Measurements from ENCODE around the gene SUSD6.
"Not testable (repeated sequence)": the region's sequence is repeated elsewhere in the genome, so short reads cannot be mapped to it uniquely, and the experiment has no call there.

The SUSD6 gene

DNA sequence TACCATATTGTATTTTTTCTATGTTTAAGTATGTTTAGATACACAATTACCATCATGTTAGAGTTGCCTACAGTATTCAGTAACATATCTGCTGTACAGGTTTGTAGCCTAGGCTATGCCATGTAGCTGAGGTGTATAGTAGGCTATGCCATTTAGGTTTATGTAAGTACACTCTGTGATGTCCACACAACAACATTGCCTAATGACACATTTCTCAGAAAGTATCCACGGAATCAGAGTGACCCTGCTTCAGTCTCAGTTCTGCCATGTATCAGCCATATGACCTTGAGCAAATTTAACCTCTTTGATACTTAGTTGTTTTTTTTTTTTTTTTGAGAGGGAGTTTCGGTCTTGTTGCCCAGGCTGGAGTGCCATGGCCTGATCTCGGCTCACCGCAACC, 12.7 kb downstream of the SUSD6 start:
- DNase-seq: peak; percentile 61 to 76

DNA sequence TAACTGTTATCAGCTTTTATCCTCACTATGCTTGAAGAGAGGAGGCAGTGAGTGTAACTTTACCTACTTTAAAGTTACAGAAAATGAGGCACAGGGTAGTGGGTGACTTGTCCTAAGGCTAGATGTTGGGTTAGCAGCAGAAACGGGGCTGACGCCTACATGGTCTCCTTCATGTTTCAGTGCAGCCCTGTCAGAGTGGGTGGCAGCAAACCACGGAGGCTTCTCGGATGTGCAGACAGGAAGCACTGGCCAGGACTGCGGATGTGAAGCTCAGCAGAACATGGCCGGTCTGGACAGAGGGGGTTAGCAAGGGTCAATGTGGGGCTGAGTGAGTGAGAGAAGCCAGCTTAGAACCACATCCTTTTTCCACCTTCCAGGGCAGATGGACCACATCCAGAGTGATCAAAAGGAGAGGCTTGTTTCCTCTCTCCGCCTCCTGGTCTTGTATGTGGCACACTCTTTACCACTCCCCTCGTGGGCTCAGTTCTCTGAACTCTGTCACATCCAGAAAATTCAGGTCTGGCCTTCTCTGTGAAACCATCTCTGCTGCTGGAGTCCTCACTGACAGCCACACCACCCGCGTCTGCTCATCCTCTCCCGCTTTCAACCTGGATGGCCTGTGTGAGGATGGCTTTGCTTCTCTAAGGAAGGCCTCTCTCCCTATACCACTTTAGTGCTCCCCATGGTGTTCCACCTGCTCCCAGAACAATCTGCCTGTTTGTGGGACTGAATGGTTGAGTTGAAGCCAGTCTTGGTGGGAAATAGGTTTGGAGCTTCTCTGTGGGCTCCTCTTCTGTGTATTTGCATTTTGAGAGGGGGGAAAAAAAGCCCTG, 14.1 kb downstream of the SUSD6 start:
- peak; percentile 87 to 95 for DNase-seq

DNA sequence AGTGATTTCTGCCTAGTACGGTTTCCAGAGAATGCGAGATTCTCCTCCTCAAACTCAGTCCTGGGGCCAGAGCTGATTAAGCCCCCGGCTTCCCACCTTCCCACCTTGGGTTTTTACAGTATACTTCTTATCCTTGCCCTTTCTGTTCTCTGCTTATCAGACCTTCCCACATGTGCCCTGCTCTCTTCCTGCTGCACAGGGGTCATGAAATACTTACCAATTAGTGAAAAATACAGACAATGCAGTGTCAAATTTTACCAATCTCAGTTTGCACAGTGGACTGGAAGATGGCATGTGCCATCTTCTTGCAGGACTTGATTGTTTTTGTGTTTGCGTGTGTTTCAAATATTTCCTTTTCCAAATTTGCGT, 14.7 kb downstream of the SUSD6 start:
- no peak for DNase-seq

DNA sequence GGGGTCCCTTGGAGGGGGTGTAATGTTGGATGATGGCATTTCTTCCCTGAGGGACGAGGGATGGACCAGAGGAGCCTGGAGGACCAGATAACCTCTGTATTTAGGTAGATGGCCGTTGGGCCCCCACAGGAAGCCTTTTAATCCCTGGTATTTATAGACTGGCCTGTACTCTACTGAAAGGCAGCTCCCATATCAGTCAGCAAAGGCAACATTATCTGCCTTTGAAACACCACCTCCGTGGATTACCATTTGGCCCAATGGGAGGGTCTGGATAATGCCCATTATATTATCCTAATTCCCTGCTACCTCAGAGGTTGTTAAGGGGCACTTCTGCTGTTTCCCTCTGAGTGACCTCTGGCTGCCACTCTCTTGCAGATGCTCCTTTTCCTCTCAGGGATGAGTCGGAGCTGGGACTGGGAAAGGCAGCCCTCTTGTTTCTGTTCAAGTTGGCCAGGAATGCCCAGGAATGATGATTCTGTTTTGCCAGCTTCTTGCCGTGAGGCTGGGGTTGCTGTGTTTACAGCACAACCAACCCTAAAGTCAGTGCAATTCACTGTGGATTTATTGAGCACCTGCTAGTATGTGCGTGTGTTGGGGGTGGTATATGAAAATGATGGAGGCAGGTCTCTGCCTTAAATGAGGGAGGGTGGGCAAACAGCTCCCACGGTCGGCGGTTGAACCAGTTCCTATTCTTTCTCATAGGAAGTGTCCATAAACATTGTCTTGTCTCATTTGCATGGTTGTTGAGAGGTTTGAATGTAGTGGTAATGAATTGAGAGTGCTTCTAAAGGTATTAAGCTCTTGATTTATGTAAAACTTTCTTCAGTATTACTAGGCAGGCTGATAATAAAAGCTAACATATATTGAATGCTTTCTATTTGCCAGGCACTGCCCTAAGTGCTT, 18.1 kb downstream of the SUSD6 start:
- DNase-seq: no peak

DNA sequence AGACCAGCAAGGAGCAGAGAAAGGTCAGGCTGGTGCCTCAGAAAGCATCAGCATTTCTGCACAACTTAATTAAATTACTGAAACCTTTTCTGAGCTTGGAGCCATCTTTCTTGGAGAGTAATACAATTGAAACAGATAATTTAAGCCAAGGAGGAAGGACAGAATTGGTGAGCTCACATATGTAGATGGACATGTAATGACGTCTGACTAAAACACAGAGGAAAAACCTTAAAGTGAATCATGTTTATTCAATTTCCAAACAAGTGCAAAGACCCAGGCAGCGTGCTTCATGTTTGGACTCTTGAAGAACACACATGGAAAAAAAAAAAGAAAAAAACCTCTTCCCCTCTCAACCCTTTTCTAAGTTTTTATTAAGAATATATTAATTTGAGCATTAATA, 19.0 kb downstream of the SUSD6 start:
- no peak for DNase-seq

DNA sequence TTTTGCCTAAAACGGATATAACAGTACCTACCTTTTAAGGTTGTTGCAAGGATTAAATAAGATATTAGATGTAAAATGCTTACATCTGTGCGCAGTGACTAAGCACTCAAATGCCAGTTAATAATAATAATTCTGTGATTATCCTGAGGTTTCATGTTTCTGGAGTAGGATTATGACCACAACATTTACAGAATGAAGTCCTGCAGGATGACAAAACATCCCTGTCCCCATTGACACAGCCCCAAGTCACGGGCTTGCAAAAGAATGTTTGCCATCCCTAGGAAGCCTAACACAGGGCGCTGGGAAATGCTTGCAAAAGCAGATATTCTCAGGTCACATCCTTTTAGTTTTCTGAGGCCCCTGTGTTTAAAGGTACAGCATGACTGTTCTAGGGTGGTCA, 20.1 kb downstream of the SUSD6 start:
- DNase-seq: no peak

DNA sequence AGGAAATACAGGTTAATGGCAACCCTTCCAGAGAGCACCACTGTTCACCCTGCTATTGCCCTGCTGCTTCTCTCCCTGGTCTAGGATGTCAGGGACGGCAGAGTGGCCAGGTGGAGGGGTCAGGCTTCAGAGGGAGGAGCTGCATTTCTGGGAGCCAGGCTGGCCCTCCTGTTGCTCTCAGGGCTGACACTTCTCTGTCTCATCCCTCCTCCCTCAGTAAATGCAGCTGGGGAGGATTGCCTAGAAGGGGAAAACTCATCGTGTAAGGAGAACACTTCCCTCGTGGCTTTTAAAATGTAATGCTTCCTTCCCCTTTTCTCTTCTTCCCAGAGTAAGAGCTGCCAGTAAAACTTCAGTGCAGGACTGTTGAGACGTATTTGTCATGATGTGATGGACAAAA, 20.8 kb downstream of the SUSD6 start:
- DNase-seq: peak; percentile 69

DNA sequence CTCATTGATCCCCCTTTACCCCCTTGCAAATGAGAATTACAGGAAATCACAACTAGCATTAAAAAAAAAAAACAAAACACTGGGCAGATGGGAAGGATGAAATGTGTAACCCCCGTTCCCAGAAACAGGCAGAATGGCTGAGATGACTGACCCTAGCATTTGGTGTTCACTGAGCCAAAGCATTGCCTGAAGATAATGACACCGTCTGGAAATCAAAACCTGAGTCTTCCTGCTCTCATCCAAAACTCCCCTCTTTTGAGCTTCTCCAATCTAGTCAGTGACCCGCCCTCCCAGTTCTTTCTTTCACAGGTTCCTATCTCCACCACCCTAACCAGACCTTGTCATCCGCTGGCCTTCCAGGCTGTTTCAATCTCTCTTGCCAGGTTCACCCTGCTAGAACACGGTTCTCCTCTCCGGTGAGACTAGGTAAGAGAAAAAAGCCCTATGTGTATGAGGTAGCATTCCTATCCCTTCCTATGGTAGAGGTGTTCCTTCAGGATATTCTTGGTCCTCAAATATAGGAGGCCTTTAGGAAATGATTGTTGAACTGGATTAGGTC, 21.3 kb downstream of the SUSD6 start:
- DNase-seq: no peak

DNA sequence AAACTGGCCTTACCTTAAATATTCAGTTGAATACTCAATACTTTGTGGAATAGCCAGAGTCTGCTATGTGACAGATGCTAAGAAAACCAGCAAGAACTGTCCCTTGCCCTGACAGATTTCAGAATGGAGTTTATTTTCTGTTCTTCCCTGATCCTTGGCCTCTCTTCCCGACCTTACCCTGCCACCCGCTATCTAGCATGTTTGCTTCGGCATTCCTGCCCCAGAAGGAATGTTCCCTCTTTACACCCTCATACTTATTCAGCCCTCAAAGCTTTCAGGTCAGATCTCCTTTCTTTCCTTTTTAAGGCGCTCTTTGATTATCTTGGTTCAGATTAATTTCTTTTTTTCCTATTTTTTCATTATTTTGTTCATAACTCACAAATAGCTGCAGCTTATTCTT, 21.8 kb downstream of the SUSD6 start:
- DNase-seq: no peak

DNA sequence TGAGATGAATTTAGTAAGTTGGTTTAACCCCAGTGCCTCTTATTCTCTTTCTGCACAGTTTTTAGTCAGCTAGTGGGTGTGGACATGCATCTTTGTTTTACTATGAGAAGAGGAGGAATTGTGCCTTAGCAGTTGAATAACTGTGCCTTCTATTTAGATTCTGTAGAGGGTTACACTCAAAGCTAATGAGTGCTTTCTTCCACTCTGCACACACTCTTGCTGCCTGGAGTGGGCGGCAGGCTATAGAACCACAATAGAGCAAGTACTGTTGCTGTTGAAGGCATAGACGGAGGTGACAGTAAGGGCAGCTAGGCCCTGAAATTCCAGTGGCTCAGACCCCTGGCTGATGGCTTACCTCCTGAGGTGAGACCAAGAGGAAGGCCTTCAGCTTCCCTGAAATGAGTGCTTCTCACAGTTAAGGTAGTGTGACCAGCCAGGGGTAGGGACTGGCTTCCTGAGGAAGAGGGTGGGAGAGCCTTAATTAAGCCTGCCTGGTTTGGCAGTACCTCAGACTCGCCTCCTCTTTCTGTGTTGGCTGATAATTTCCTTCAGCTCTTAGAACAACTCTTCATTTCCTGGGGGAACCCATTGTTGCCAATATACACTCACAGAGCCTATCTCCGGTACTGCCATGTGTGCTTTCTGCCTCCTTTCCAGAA, 24.7 kb downstream of the SUSD6 start:
- peak in 1 of 2 donors; percentile 25 for DNase-seq

DNA sequence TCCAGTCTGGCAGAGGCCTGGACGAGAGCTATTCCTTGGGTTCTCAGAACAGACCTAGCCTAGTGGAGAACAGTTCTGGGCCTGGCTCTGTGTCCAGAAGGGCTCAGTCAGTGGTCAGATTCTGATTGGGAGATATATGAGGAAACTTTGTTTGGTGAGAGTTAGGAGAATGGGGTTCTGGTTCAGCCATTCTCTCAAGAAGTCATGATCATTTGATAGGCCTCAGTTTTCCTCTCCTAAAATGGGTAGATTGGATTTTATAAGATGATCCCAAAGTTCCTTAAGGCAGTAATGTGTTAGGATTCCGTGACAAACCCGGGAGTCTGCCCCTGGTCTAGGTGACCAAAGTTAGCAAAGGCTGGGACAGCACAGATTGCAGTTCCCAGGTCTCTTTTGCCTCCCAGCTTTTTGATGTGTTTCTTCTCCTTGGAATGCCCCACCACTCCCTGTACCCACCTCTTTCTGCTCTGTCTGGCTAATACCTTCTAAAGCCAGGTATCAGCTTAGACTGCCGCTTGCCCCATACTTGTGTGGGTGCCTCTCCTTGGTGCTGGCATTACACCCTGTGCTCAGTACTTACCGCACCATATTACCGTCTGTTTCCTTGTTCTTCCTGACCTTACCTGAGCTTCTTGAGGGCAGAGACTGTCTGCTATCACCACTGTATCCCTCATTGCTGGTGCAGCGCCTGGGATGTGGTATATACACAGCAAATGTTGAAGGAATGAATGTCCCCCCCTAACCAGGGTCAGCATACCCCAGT, 25.5 kb downstream of the SUSD6 start:
- DNase-seq: no peak

DNA sequence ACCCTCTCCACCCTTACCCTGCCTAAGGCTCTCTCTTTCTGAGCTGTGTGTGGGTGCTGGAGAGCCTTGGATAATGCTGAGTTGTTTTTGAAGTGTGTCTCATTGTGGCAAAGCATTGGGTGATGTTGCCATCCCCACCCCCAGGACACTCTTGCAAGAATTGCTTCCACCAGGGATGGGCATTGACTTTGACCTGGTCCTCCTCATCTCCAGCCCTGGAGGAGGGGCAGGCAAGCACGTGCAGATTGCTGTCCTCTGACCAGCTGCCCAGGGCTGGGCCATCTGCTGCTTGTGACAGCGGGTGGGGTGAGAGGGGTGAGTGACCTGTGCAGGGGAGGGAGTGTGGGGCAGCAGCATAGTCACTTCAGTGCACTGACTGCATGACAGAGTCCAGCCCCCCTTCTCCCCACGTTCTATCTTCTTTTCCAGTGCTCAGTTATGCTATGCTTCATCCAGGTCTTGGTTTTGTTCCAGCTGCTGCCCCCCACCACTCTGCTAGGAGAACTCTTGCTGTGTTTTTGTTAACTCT, 26.2 kb downstream of the SUSD6 start:
- peak; percentile 69 to 85 for DNase-seq

DNA sequence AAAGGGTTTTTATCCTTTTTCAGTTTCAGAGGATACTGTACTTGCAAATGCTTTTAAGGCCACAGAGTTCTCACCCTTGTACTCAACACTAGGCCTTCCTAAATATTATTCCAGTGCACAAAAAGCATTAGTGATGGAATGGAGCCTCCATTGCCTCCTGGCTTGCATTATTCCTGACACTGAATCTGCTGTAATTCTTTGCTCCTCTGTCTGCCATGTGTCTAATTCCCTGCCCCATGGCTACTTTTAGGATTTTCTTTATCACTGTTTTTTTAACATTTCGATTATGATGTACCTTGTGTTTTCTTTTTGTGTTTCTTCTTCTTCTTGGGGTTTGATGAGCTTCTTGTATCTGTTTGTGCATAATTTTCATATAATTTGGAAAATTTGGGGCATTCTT, 29.5 kb downstream of the SUSD6 start:
- DNase-seq: no peak

DNA sequence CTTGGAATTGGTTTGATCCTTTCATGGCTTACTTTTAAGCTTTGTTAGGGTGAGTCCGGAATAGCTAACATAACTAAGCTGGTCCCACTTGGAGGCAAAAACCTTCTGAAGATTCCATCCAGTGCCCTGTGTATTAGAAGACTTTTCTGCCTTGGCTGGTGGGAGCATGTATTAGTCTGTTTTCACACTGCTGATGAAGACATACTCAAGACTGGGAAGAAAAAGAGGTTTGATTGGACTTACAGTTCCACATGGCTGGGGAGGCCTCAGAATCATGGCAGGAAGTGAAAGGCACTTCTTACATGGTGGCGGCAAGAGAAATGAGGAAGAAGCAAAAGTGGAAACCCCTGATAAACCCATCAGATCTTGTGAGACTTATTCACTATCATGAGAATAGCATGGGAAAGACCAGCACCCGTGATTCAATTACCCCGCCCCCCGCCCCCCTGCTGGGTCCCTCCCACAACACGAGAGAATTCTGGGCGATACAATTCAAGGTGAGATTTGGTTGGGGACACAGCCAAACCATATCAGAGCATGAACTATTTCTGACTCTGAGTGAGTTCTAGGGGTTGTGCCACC, 30.9 kb downstream of the SUSD6 start:
- peak; percentile 58 to 75 for DNase-seq

DNA sequence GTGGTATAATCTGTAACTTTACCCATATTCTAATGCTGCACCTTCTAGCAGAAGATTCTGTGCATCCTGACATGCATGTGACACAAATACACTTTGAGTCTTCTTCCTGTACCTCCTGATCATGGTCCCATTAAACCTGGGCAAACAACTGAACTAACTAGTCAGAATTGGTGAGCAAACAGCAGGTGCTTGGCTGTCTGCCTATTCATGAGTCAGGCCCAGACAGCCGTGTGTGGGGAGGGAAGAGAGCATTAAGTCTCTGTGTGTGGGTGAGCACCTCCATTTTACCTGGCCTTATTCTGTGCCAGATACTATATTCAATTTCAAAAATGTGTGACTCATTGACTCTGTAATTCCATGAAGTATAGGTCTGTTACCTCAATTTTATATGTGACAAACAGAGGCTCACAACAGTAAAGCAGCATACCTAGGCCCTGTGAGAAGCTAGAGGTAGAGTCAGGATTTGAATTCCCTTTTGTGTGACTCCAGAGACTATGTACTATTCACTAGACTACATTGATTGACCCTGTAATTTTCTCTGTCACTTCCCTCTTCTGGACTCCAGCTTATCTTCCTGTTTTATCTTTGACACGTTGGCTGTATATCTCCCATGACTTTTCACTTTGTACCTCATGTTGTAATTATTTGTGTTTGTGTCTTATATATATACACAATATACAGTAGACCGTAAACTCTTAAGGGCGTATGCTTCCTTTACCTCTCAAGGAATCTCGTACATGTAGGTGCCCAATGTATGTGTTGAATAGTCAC, 32.2 kb downstream of the SUSD6 start:
- DNase-seq: peak; percentile 67 to 81

DNA sequence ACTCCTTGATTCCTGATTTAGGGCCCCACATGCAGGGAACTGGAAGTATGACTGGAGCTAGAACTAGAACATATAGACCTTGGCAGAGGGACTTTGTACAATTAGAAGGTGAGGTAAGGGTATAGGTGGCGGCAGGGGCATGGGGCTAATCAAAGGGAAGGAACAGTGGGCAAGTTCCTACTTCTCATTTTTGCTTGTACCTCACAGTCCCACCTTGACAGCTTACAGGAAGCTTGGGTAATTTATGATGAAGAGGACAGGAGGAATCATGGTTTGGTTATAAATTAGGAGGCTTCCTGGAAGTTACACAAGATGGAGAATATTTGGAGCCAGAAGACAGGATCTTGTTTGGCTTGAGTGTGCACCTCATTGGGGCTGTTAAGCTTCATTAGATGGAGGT, 33.4 kb downstream of the SUSD6 start:
- DNase-seq: no peak

DNA sequence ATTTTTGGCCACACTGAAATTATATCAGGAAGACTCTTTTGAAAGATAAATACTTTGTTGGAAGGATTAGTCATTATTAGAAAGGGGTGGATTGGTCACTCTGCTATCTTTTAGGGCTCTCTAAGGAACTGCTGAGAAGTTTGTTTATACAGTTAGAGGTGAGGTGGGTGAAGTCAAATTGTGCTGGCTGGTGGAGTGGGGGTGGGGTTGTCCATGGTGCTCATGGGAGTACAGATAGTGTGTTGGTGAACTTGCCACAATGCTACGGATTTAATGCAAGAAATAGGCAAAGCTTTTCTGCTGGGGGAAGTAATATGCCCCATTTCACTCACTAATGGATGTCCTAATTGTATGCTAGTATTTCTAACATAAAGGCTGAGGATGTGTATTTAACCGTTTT, 35.8 kb downstream of the SUSD6 start:
- no peak for DNase-seq

DNA sequence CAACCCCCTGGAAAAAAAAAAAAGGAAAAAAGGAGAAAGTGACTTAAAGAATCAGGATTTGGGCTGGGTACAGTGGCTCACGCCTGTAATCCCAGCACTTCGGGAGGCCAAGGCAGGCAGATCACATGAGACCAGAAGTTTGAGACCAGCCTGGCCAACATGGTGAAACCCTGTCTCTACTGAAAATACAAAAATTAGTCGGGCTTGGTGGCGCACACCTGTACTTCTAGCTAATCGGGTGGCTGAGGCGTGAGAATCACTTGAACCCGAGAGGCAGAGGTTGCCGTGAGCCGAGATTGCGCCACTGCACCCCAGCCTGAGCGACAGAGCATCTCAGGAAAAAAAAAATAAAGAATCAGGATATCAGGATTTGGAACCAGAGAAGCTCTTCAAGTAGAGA, 36.2 kb downstream of the SUSD6 start:
- DNase-seq: not testable (repeated sequence)

DNA sequence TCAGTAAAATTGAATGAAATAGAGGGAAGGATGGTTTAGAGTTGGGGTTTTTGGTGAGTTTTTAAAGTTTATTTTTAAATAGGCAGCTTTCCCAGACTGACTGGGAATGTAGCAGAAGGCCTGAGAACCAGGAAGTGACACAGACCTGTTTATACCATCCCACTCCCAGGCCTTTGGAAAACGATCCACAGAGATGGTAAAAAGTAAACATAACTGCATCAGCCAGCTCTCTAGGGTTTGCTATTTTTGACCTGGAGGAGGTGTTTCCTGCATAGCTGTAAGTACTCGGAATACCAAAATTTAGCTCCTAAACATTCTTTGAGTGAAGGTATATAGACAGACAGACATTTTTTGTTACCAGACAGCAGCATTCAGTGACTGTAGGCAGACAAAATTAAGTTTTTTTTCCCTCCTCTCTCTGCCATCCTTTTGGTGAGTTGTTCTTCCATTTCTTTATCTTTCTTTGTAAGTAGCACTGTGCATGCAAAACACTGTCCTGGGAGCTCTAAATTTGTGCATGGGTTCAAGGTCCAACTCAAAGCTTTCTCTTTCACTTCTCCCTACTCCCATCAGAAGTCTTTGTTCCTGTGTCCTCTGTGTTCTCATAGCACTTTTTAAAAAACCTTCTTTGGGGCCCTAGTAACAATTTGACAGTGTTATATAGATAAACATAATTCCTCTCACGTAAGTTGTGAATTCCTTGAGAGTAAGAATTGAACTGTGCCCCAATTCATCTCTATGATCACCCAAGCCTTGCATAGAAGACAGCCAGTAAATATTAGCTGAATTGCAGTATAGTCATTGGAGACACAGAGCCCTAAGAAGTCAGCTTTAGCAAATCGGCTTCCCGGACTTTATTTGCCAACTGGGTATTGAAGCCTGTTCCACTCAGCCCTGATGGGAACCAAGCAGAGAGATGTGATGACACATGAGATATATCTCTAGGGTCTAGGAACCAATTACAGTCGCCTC, 37.4 kb downstream of the SUSD6 start:
- DNase-seq: no peak

All from inflammatory macrophage (primary cell).